HepG2 (cell line): ENCODE results near the gene STK10. TPM values are rescaled to one million over a fixed set of nuclear protein-coding genes. Genes with fewer than 3 reads are reported as not detected.

Experiments used
- ATAC-seq: fragments of 200-7000 bp; cut with Tn5 transposase; 3 replicates; pipeline ENCODE4 v1.9.1; 2020; ENCODE audit warnings: mild to moderate bottlenecking, moderate library complexity
- BruUV-seq: library from RNA; stranded (reverse); fragments of 400-500 nt; replicated peaks from 2 replicates; lab custom pipeline; 2021; lab: Mats Ljungman, UMichigan
- CTCF ChIA-PET: fragments of 300-600 bp; formaldehyde crosslinking; extraction: SDS; loops from one replicate; lab custom pipeline; 2021; ENCODE audit warnings: low total read pairs, inconsistent platforms, low intra/inter-chr PET ratio; lab: Yijun Ruan, JAX
- POLR2A ChIA-PET: fragments of 350-600 bp; sonication (Branson Sonifier 250); formaldehyde crosslinking; loops from one replicate; lab custom pipeline; 2020; ENCODE audit warnings: antibody characterized with exemption, inconsistent platforms; lab: Yijun Ruan, JAX
- DNase-seq: peaks from one replicate; pipeline ENCODE4 v3.0.0-alpha.2; 2015; ENCODE audit warnings: low spot score
- FAIRE-seq: peaks from 3 replicates; lab custom pipeline; 2011; peaks lifted over from hg19 to GRCh38; lab: Jason Lieb, UNC
- H2AFZ ChIP-seq: one replicate; pipeline ENCODE4 v1.6.1; 2011; ENCODE audit warnings: low read length, inconsistent platforms
- H3K27ac ChIP-seq: fragments of 300-600 bp; 3 replicates; pipeline ENCODE4 v1.8.0; 2011; ENCODE audit warnings: mixed run types, mild to moderate bottlenecking, mixed read lengths, low read length, inconsistent platforms; ENCODE audit not compliant: insufficient read depth; ENCODE audit errors: extremely low read length
- H3K27me3 ChIP-seq, 2 experiments: fragments of 200-600 bp in 1 of 2; 2 replicates in 1 of 2; 3 replicates in 1 of 2; pipeline versions ENCODE4 v1.6.0 to v1.8.0; 2011; ENCODE audit warnings: low read length in 2 of 2, mild to moderate bottlenecking in 2 of 2, moderate library complexity in 2 of 2, inconsistent platforms in 1 of 2; ENCODE audit not compliant: insufficient read depth in 2 of 2, control insufficient read depth in 1 of 2
- H3K36me3 ChIP-seq, 2 experiments: fragments of 200-600 bp in 1 of 2; replicated peaks in 1 of 2; 2 replicates in 1 of 2; 3 replicates in 1 of 2; pipeline versions ENCODE4 v1.5.1 to v1.8.0; 2011; ENCODE audit warnings: low read length in 2 of 2, inconsistent platforms in 1 of 2; ENCODE audit not compliant: insufficient read depth in 2 of 2, control insufficient read depth in 1 of 2
- H3K4me1 ChIP-seq: 2 replicates; pipeline ENCODE4 v1.5.1; 2012; ENCODE audit warnings: low read length, inconsistent platforms; ENCODE audit not compliant: insufficient read depth
- H3K4me2 ChIP-seq: 2 replicates; pipeline ENCODE4 v1.6.0; 2011; ENCODE audit warnings: low read depth, low read length, inconsistent platforms
- H3K4me3 ChIP-seq, 3 experiments: fragments of 200-600 bp in 1 of 3; sonication (generic), shearing (Covaris generic) in 1 of 3; replicated peaks in 1 of 3; 2 replicates each; pipeline ENCODE4 v1.5.1; 2011 to 2016; ENCODE audit warnings: low read length in 3 of 3, inconsistent platforms in 2 of 3, low read depth in 2 of 3, mild to moderate bottlenecking in 2 of 3, control low read depth in 1 of 3, mixed read lengths in 1 of 3; ENCODE audit not compliant: insufficient read depth in 1 of 3
- H3K79me2 ChIP-seq: one replicate; pipeline ENCODE4 v1.6.1; 2011; ENCODE audit warnings: low read length, inconsistent platforms; ENCODE audit not compliant: insufficient read depth
- H3K9ac ChIP-seq: 2 replicates; pipeline ENCODE4 v1.6.0; 2011; ENCODE audit warnings: mild to moderate bottlenecking, low read depth, low read length, inconsistent platforms; ENCODE audit not compliant: insufficient read depth
- H3K9me3 ChIP-seq: 2 replicates; pipeline ENCODE4 v1.5.1; 2012; ENCODE audit warnings: mild to moderate bottlenecking, low read length
- H4K20me1 ChIP-seq: 2 replicates; pipeline ENCODE4 v1.6.0; 2011; ENCODE audit warnings: inconsistent platforms, mild to moderate bottlenecking, low read length, moderate library complexity; ENCODE audit not compliant: insufficient read depth
- CENPT ChIP-seq: sonication (generic); formaldehyde crosslinking; IDR thresholded peaks from 2 replicates; pipeline ENCODE4 v1.8.0; 2022; ENCODE audit warnings: low read depth, mild to moderate bottlenecking, moderate library complexity, missing genetic modification reagents
- HNRNPUL1 ChIP-seq: fragments of 200-400 bp; formaldehyde crosslinking; IDR thresholded peaks from 2 replicates; pipeline ENCODE4 v1.6.1; 2017; ENCODE audit warnings: low read depth, mild to moderate bottlenecking, low read length, moderate library complexity
- MAFK ChIP-seq, 2 experiments: IDR thresholded peaks in 1 of 2; conservative IDR thresholded peaks in 1 of 2; 2 replicates each; pipeline ENCODE4 v1.6.1; 2011; ENCODE audit warnings: improper control_type of control experiment in 2 of 2, low read length in 2 of 2
- MTA1 ChIP-seq: sonication (generic); formaldehyde crosslinking; IDR thresholded peaks from 2 replicates; pipeline ENCODE4 v1.4.0; 2020; ENCODE audit warnings: missing genetic modification reagents, mild to moderate bottlenecking, borderline replicate concordance
- RCOR2 ChIP-seq: IDR thresholded peaks from 2 replicates; pipeline ENCODE4 v1.6.1; 2016; ENCODE audit warnings: missing biosample characterization, missing genetic modification reagents
- SIX1 ChIP-seq: sonication (generic); formaldehyde crosslinking; IDR thresholded peaks from 2 replicates; pipeline ENCODE4 v1.4.0; 2020; ENCODE audit warnings: missing genetic modification reagents, borderline replicate concordance
- SP5 ChIP-seq: IDR thresholded peaks from 2 replicates; pipeline ENCODE4 v1.6.1; 2016; ENCODE audit warnings: low read depth, borderline replicate concordance
- SUZ12 ChIP-seq: fragments of 150-350 bp; IDR thresholded peaks from 2 replicates; pipeline ENCODE4 v1.6.1; 2014; ENCODE audit warnings: low read depth, low read length
- TBP ChIP-seq: sonication (generic); formaldehyde crosslinking; IDR thresholded peaks from 2 replicates; pipeline ENCODE4 v1.5.0; 2020; ENCODE audit warnings: missing genetic modification reagents
- ZNF260 ChIP-seq: sonication (generic); formaldehyde crosslinking; IDR thresholded peaks from 2 replicates; pipeline ENCODE4 v1.4.0; 2020; ENCODE audit warnings: missing genetic modification reagents, low read depth, mild to moderate bottlenecking, borderline replicate concordance
- ZNF550 ChIP-seq: sonication (generic); formaldehyde crosslinking; IDR thresholded peaks from 2 replicates; pipeline ENCODE4 v1.4.0; 2020; ENCODE audit warnings: mild to moderate bottlenecking, missing genetic modification reagents, borderline replicate concordance
- ZNF572 ChIP-seq: sonication (generic); formaldehyde crosslinking; IDR thresholded peaks from 2 replicates; pipeline ENCODE4 v1.5.1; 2020; ENCODE audit warnings: mild to moderate bottlenecking, missing genetic modification reagents
- ZNF75D ChIP-seq: sonication (generic); formaldehyde crosslinking; IDR thresholded peaks from 2 replicates; pipeline ENCODE4 v1.8.1; 2023; ENCODE audit warnings: missing genetic modification reagents, mild to moderate bottlenecking, borderline replicate concordance
- ZNF777 ChIP-seq: sonication (generic); formaldehyde crosslinking; IDR thresholded peaks from 2 replicates; pipeline ENCODE4 v1.4.0; 2020; ENCODE audit warnings: missing genetic modification reagents
- ZNF83 ChIP-seq: sonication (generic); formaldehyde crosslinking; IDR thresholded peaks from 2 replicates; pipeline ENCODE4 v1.4.0; 2020; ENCODE audit warnings: missing genetic modification reagents, mild to moderate bottlenecking, borderline replicate concordance
- WGBS: methylation state at CpG from one replicate; pipeline ENCODE4 v1.1.6; 2017; ENCODE audit warnings: low lambda C conversion rate; 5-methylcytosine and 5-hydroxymethylcytosine counted together
- in situ Hi-C: cut with HindIII; loops from 2 replicates; pipeline ENCODE4 v1.10.0; 2017; ENCODE audit warnings: low pct_unique_long_range_greater_than_20kb; ENCODE audit not compliant: extremely low pct_ligation_motif_present
- intact Hi-C: fragments of 100-400 bp; cut with micrococcal nuclease; formaldehyde crosslinking; loops from one replicate; pipeline ENCODE4 v1.10.0; 2022; ENCODE audit not compliant: unreplicated experiment
- polyA plus RNA-seq, 8 experiments: library from polyadenylated mRNA; depleted of rRNA in 3 of 8; stranded (reverse) in 7 of 8; unstranded in 1 of 8; fragments of >200 nt; fragmentation: Illumina TruSeq in 4 of 8; extraction: Trizol in 4 of 8; gene quantifications; 2 replicates each; pipeline versions ENCODE4 v1.2.1 to v1.2.3, GENCODE V29; 2011 to 2016; ENCODE audit warnings: low read depth in 4 of 8, missing spikeins in 1 of 8, mixed read lengths in 1 of 8; ENCODE audit not compliant: insufficient read depth in 1 of 8
- total RNA-seq, 5 experiments: library from RNA; depleted of rRNA; stranded (reverse); fragments of >200 nt; fragmentation: Illumina TruSeq; extraction: Trizol; gene quantifications; 2 replicates each; pipeline ENCODE4 v1.2.3, GENCODE V29; 2016; ENCODE audit warnings: low read depth in 1 of 5
- TF ChIP-seq, protein P1 (sequence below): sonication (generic); formaldehyde crosslinking; conservative IDR thresholded peaks from 2 replicates; pipeline ENCODE4 v1.4.0; 2020; ENCODE audit warnings: mild to moderate bottlenecking, missing genetic modification reagents, moderate library complexity
- TF ChIP-seq, protein P2 (sequence below): sonication (generic); formaldehyde crosslinking; IDR thresholded peaks from 2 replicates; pipeline ENCODE4 v1.8.0; 2022; ENCODE audit warnings: missing genetic modification reagents, mild to moderate bottlenecking, moderate library complexity, borderline replicate concordance
- TF ChIP-seq, protein P3 (sequence below): IDR thresholded peaks from 2 replicates; pipeline ENCODE4 v1.6.1; 2016; ENCODE audit warnings: low read depth, control low read depth

Gene STK10
- total and polyA plus RNA-seq, 2 of the 13 experiments (the other 11 are each of a cell fraction or from before 2014, with no cell fraction given) = 7.0 to 7.2 TPM

DNA sequence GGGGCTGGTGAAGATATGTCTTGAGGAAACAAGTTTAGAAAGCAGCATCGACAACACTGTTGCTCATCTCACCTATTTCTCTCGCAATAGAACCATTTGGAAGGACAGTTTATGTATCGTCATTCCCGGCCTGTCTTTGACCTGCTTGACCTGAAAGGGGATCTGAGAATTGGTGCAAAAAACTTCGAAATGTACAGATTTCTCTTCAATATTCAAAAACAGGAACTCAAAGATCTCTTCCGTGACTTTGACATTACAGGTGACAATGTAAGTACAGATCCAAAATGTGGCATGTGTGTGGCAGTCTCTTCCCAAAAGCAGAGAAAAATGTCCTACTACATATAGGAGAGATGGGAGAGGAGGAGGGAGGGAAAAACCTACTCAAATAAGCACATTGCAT lies 12.5 kb upstream of the STK10 start:
- Histone ChIP-seq H3K4me1 (no peaks in the 10 kb centered on the region), H3K79me2 (no peaks in the 10 kb centered on the region), H2AFZ (no peak overlapping the region), H3K27ac (no peak overlapping the region), H3K36me3 (no peaks in the 10 kb centered on the region), H3K4me2 (no peak overlapping the region), H3K27me3 (no peaks in the 10 kb centered on the region), H3K9ac (no peak overlapping the region), H3K9me3 (no peaks in the 10 kb centered on the region), H4K20me1 (no peaks in the 10 kb centered on the region), H3K4me3 (no peak overlapping the region)
- no peak for FAIRE-seq
- POLR2A ChIA-PET = no interaction called here
- CTCF ChIA-PET = no interaction called here
- DNase-seq = no peak
- no peak for ATAC-seq
- no TSS peak for BruUV-seq
- in situ Hi-C loops = no loop called here
- TF ChIP-seq MAFK (conservative IDR thresholded peaks at IDR 0.05 in 1 of 2, IDR thresholded peaks at IDR 0.05 in 1 of 2; ENCODE audit: low read length in 2 of 2) (no peak), MTA1 (CRISPR knock-in tag) (no peak), ZNF777 (CRISPR knock-in tag) (no peak), SP5 (no peak), ZNF83 (CRISPR knock-in tag) (no peak), SIX1 (CRISPR knock-in tag) (no peak), HNRNPUL1 (no peak), SUZ12 (no peak), ZNF260 (CRISPR knock-in tag) (no peak), ZNF75D (CRISPR knock-in tag) (no peak), CENPT (CRISPR knock-in tag) (no peak), RCOR2 (no peak), ZNF550 (CRISPR knock-in tag) (no peak), ZNF572 (CRISPR knock-in tag) (no peak), TBP (CRISPR knock-in tag) (no peak)
- TF ChIP-seq, protein P1, sequence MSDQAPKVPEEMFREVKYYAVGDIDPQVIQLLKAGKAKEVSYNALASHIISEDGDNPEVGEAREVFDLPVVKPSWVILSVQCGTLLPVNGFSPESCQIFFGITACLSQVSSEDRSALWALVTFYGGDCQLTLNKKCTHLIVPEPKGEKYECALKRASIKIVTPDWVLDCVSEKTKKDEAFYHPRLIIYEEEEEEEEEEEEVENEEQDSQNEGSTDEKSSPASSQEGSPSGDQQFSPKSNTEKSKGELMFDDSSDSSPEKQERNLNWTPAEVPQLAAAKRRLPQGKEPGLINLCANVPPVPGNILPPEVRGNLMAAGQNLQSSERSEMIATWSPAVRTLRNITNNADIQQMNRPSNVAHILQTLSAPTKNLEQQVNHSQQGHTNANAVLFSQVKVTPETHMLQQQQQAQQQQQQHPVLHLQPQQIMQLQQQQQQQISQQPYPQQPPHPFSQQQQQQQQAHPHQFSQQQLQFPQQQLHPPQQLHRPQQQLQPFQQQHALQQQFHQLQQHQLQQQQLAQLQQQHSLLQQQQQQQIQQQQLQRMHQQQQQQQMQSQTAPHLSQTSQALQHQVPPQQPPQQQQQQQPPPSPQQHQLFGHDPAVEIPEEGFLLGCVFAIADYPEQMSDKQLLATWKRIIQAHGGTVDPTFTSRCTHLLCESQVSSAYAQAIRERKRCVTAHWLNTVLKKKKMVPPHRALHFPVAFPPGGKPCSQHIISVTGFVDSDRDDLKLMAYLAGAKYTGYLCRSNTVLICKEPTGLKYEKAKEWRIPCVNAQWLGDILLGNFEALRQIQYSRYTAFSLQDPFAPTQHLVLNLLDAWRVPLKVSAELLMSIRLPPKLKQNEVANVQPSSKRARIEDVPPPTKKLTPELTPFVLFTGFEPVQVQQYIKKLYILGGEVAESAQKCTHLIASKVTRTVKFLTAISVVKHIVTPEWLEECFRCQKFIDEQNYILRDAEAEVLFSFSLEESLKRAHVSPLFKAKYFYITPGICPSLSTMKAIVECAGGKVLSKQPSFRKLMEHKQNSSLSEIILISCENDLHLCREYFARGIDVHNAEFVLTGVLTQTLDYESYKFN = no peak
- TF ChIP-seq, protein P2, sequence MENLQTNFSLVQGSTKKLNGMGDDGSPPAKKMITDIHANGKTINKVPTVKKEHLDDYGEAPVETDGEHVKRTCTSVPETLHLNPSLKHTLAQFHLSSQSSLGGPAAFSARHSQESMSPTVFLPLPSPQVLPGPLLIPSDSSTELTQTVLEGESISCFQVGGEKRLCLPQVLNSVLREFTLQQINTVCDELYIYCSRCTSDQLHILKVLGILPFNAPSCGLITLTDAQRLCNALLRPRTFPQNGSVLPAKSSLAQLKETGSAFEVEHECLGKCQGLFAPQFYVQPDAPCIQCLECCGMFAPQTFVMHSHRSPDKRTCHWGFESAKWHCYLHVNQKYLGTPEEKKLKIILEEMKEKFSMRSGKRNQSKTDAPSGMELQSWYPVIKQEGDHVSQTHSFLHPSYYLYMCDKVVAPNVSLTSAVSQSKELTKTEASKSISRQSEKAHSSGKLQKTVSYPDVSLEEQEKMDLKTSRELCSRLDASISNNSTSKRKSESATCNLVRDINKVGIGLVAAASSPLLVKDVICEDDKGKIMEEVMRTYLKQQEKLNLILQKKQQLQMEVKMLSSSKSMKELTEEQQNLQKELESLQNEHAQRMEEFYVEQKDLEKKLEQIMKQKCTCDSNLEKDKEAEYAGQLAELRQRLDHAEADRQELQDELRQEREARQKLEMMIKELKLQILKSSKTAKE (CRISPR knock-in tag) = no peak
- TF ChIP-seq, protein P3, sequence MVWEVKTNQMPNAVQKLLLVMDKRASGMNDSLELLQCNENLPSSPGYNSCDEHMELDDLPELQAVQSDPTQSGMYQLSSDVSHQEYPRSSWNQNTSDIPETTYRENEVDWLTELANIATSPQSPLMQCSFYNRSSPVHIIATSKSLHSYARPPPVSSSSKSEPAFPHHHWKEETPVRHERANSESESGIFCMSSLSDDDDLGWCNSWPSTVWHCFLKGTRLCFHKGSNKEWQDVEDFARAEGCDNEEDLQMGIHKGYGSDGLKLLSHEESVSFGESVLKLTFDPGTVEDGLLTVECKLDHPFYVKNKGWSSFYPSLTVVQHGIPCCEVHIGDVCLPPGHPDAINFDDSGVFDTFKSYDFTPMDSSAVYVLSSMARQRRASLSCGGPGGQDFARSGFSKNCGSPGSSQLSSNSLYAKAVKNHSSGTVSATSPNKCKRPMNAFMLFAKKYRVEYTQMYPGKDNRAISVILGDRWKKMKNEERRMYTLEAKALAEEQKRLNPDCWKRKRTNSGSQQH (CRISPR knock-in tag) = no peak
- intact Hi-C loops = no loop called here
- 87% methylated on average over 6 of the region's 6 CpGs for WGBS
